NCI-H345 treated with DMSO at 0.1 percent for 48 hours (cell line): ENCODE results near the gene DLEC1.
"Not testable (repeated sequence)": the region's sequence is repeated elsewhere in the genome, so short reads cannot be mapped to it uniquely, and the experiment has no call there.

Experiments used
- DNase-seq: peaks from one replicate; lab custom pipeline; 2025; ENCODE audit not compliant: unreplicated experiment; lab: John Stamatoyannopoulos, UW

Gene DLEC1

DNA sequence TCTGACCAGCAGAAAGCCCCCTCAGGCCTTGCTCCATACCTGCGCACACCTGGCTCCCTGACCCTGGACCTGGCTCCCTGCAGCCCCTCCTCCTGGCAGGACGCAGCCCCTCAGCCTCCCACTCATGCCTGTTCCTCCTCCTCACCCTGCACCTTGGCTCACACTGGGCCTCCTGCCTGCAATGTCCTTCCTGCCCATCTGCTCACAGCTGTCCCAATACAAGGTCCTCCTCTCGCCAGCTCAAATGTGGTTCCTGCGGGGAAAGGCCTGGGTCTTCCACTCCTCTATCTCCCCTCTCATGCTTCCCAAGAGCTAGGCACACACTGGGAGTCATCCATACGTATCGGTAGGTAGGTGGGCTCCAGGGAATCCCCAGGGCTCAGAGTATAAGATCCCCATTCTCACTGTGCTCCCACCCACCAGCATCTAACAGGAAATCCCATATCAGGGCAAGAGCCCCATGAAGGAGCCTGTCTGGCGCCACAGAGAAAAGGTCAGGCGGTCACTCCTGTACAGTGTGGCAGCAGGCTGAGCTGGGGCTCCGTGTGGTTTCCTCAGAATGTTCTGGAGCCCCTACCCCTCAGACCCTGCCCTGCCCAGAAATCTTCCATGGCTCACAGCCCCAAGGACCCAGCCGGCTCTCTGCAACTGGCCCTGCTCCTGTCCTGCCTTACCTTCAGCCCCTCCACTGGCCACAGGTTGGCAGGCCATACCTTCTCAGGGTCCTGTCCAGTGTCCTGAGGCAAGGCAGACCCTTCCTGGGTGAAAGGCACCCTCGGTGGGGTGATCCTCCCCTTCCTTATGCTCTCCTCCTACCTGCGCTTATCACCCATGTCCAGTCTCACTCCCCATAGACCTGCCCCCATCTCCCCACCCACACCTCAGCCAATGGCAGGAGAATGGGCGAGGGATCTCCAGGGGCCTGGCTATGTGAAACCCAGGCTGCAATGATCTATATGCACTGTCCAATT, 20.4 kb upstream of the DLEC1 start:
- DNase-seq = no peak

DNA sequence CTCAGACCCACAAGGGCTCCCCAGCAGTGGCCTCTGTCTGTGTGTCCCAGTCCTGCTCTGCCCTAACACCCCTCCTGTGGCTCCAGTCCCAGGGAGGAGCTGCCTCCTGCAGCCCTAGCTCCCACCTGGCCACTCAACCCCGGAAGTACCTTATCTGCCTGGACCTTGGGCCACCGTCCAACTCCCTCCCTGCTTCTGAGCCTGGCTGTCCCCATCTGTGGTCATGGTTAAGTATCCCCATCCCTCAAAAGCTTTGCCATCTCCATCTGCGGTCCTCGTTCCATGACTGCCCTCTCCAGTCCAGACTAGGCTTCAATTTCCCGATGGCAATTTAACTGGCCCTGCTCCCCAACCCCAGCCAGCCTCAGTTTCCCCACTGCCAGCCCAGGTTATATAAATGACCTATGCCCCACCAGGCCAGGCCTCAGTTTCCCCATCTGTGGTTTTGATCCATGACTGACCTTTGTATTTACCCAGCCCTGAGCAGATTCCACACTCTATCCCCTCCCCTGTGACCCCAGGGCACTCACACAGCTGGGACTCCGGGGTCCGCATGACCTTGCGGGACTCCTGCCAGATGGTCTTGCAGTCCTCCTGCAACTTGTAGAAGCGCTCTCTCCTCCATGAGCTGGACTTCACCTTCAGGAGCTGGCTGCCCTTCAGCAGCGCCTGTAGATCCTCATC, 19.2 kb upstream of the DLEC1 start:
- DNase-seq = no peak

DNA sequence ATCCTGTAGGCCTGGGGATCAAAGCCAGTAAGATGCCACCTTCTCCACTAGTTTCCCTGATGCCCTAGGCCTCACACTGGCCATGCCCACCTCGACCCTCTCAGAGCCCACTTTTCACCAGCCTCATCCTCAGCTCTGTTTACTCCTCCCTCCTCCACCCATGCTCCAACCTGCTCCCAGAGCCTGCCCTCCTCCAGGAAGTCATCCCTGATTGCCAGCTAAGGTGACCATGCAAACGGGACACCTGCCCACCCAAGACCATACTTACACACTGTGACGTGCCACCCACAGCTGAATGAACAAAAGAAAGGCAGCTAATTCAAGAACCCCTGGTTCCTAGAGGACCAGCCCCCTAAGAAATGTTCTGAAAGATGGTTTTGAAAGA, 18.7 kb upstream of the DLEC1 start:
- DNase-seq = no peak

DNA sequence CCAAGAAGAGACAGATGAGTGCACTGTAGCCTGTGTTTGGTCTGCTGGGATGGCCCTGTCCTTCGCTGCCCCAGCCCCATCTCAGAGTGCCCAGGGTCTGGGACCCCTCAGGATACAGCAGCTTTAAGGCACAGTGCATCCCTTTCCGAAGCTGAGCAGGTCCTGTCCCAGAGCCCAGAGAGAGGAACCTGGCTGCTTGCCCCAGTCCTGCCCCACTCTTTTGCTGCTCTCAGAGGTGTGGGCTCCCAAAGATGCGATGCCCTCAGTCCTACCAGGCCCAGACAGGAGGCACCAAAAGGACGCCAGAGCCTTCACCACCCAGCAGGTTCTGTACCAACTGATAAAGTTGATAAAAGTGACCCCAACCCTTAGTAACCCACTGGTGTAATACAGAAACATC, 17.8 kb upstream of the DLEC1 start:
- no peak for DNase-seq

DNA sequence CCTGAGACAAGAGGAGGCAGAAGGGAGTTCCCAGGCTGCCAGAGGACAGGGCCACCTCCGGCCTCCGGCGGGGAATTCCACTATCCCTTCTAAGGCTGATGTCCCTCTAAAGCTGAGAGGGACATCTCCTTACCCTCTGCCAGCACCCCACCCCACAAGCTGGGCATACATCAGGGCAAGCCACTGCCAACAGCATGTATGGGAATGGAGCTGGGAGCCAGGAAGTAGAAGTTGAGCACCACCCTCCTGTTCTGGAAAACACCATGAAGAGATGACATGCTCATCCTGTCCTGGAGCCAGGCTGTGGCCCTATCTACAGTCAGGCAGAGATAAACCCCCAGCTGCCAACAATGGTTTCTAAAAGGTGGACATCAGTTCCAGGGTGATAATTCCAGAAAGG, 16.7 kb upstream of the DLEC1 start:
- DNase-seq = no peak

DNA sequence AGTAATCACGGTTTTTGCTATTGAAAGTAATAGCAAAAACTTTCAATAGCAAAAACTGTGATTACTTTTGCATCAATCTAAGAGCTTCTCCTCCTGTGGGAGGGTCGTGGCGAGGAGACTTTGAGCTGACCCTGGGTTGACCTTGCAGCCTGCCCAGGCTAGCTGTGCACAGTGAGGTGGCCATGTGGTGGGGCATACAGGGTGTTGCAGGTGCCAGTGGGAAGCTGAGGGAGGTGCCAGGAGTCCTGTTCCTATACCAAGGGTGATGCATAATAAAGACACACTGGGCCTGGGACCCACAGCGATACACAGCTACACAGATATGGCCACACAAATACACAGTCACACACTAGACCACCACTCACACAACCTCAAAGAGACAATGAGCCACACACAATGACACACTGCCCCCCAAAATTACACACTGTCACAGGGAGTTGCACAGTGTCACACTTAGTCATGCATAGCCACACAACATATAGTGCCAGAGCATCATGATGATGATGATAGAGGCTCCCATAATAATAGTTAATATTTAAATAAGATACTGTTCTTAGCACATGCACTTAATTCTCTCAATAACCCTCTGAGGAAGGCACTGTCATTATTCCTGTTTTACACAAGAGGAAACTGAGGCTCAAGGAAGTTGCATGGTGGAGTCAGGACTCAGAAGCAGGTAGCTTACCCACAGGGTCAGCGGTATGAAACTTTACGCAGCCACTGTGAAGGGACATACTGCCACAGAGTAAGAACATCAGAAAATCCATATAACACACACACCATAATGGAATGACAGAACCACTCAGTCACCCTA, 15.9 kb upstream of the DLEC1 start:
- DNase-seq = no peak

DNA sequence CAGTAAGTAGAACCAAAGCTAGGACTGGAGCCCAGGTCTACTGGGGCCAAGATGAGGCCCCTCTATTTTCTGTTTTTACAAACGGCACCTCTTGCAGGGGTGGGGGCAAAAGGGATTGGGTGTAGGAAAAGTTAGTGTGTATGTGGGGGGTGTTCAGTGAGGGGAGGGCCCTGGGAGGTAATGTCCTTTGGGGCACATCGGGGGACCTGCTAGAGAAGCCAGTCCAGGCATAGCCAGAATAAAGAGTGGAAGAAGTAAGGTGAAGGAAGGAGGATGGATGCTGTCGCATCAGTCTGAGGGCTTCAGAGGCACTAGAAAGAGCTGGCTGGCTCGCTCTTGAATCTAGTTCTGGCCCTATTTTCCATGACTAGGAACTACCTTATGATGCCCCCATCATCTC, 12.2 kb upstream of the DLEC1 start:
- no peak for DNase-seq

DNA sequence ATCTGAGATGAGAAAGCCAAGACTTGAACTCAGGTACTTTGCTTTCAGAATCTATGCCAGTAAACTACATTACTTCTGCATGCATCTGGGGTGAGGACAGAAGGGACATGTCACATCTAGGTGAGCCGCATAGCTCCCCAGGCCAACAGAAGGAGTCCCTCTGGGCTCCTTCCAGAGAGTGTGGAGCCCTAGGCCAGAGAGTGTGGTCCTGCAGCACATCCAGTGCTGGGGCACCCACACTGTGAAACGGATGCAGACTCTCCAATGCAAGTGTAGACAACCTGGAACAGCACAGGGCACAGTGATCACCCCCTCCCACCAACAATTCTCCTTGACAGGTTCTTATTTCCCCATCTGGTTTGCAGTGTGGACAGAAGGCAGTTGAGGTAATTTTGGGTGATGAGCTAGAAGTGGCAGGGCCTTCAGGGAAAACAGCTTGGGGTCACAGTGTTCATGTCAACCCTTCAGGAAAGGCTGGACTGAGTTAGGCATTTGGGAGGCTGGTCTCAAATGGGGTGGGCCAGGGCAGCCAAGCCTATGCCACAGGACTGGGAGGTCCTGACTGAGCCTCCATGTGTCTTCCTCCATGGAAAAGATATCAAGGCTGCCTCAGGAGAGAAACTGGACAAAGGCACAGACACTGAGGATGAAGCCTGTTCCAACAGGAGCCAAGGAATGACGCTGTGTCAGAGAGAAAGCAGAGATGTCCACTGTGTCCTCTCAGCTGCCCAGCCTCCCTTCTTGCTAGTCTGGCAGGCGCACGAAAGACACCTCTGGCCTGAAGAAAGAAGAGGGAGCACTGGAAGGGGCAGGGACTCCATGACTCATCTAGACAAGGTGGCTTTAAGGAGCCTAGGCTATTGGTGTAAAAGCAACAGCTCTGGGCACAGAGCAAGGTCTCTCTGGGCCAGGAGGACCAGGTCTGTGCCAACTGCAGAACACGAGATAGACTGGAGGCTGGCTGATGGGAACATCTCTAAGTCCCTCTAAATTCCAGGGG, 11.2 kb upstream of the DLEC1 start:
- DNase-seq = no peak

DNA sequence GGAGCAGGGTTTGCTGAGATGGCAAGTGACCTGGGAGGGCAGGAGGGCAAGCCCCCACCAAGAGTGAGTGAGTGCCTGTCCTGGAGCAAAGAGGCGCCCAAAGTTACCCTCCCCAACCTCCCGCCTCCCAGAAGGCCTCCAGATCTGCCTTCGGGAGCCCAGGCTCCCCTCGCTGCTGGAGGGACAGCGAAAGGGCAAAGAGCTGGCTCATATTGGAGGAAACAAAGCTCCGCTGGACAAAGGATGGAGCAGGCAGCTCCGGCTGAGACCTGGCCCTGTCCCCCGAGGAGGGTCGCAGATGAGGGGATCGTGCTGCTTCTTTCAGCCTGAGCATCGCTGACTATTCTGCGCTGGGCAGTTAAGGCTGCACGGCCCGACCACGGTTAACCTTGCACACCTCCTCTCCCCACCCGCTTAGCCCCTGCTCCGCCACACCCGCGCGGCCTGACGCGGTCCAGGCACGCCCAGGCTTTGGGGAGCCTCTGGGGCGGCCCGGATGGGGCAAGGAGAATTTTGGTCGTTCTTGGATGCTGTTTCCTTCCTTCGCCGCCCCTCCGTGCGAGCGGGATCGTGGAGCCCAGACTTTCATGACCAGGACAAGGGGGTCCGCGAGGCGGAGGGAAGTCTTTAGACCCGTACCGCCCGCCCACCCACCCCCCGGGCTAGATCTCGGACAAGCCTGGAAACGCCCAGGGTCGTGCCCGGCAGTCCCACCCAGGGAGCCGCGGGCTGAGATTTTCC, 10.2 kb upstream of the DLEC1 start:
- DNase-seq = no peak

DNA sequence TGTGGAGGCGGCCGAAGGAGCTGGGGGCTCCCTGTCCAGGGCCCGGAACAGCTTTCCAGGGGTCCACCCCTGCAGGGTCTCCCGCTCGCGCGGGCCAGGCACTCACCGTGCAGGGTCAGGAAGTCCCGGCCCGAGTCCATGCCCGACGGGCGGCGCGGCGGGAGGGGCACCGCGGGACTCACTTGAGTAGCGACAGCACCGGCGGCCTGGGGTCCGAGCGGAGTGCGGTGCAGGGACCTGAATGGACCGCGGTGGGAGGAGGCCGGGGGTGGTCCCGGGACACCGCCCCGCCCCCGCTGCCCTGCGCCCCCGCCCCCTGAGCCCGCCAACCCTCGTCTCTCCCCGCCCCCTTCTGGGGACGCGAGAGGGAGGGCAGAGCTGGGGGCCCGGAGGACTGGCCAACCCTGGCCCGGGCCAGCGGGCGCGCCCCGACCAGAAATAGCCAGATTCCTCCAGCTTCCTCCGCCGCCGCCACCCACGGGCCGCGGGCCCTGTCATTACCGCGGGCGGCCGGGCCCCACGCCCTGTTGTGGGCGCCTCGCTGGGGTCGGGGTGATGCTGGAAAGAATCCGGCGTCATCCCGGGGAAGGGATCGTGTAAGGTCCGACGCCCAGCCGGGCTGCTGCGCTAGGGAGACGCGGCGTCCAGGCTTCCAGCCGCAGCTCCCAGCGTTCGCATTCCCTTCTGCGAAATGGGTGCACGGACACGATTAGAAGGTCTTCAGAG, 9.4 kb upstream of the DLEC1 start, which contains the start of gene PLCD1:
Gene PLCD1, minus strand, starts transcription at position 243 of the 726 bp plus-strand sequence. Its CDS starts 103 bp downstream, at position 140.
- no peak for DNase-seq

DNA sequence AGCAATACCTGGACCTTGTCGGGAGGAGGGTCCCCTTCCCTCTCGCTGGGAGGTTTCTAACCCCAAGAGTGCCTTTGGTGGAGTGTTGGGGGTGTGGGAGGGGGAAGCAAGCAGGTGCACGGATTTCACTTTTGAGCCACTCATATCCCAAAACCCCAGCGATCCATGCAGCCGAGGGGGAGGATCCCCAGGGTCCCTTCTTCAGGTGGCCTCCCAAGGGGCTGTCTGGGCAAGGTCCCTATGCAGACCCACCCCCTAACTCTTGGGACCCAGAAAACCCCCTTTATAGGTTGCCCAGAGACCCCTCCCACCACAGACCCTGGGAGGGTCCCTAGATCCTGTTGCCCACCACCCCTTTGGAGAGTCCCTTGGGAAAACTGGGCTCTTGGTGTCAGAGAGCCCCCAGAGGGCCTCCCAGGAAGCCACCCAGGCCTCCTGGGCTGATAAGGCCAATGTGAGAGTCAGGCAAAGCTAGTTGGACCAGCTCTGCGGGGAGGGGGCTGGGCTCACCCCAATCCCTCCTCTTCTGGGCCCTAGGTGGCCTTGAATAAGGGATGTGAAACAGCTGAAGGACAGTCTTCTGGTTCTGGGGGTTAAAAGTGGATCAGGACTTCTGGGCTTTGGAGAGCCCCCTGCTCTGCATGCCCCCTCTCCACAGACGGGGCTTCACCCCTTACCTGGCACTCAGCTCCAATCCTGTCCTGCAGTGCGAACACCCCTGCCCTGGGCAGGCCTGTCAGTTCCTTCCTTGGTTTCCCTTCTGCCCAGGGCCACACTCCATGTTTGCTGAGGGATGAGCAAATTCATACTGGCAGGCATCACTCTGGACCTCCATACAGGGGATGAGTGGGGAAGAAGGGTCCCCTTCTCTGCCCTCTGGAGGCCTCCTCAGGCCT, 8.6 kb upstream of the DLEC1 start:
- no peak for DNase-seq

DNA sequence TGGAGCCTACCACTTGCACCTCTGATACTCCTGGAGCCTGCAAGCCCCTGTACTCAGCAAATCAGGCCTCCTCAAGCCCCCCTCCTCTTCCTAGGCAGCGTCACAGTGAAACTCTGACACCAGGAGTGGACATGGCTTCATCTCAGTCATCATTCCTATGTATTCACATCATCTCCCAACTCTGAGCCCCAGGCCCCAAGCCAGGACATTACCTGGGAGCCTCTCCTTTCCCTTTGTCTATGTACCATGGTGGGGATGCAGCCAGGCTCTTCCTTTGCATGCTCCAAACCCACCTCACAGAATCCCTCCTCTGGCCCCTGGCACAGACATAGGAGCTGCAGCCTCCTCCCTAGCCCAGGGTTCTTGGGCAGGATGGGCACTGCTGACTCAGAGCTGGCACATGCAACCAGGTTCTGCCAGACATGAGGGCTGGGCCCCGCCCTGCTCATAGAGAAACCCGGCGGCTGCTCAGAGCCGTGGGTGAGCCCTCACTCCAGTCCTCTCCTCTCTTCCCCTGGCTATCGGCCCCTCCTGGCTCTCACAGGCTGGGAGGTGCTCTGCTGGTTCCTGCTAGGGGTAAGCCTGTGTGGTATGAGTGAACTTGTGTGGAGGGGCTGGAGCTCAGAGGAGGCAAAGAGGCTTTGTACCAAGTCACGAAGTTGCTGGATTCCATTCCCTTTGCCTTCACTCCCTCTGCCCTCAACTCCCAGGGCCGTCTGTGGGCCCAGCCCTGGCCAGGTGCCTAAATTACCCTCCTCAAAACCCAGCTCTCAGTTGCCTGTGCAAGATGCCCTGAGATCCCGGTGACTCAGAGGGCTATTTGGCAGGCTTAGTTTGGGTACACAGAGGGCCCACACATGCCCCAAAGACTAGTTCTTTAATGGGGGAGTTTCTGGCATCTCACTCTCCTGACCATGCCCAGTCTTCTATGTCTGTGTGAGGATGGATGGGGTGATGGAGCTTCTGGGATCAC, 7.7 kb upstream of the DLEC1 start:
- DNase-seq = no peak

DNA sequence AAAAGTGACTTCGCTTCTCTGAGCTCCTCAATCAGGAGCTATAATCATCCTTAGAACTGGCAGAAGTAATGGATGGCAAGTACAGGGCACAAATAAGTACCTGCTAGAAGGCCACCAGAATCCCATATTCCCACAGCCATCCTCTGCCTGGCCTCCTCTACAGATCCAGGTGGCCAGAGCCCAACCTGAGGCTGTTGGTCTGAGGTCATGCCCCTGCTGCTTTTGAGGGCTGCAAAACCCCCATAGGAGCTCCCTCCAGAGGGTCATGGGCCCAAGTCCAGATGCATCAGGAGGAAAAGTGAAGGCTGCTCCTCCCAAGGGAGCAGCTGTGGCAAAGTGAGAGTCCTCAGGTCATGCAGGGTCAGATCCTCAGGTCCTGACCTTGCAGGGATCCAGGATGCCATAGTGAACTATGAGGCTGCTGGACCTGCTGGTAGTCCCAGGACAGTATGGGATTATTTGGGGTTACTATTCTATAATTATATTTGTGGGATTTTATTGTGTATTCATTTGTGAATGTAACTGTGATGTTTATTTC, 6.6 kb upstream of the DLEC1 start:
- no peak for DNase-seq

DNA sequence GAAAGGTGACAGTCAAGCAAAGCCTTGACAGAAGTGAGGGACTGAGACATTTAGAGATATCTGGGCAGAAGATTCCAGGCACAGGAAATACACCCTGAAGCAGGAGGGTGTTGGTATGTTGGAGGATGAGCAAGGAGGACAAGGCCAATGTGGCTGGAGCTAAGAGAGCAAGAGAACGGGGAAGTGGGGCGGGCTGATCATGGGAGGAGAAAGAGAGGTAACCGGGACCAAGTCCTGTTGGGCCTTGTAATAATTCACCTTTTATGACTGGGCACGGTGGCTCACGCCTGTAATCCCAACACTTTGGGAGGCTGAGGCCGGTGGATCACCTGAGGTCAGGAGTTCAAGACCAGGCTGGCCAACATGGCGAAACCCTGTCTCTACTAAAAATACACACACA, 5.4 kb upstream of the DLEC1 start:
- not testable (repeated sequence) for DNase-seq

DNA sequence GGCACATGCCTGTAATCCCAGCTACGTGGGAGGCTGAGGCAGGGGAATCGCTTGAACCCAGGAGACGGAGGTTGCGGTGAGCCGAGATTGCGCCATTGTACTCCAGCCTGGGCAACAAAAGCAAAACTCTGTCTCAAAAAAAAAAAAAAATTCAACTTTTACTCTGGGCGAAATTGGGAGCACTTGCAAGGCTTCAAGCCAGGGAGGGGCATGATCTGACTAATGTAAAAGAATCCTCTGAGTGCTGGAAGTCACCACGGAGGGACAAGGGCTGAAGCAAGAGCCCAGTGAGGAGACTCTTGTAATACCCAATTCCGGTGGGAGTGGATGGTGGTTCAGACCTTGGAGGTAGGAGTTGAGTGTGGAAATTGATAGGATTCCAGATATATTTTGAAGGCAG, 4.7 kb upstream of the DLEC1 start:
- DNase-seq = not testable (repeated sequence)

DNA sequence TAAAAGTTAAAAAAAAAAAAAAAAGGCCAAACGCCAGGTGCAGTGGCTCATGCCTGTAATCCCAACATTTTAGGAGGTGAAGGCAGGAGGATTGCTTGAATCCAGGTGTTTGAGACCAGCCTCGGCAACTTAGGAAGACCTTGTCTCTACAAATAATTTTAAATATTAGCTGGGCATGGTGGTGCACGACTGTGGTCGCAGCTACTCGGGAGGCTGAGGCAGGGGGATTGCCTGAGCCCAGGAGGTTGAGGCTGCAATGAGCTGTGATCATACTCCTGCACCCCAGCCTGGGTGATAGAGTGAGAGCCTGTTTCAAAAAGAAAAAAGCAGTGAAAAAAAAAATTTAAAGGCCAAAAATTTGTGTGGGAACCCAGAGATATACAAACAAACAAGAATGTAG, 2.7 kb upstream of the DLEC1 start:
- no peak for DNase-seq
